MM.1S (cell line): ENCODE data around the gene GPR22.
A peak's percentile ranks its signal among the peaks of the same experiment; 100 is the strongest.

Source experiments
- DNase-seq: peaks from one replicate; pipeline ENCODE4 v3.0.0-alpha.2; 2015
- H2AFZ ChIP-seq: fragments of 300-600 bp; sonication (generic); 2 replicates; pipeline ENCODE4 v1.6.0; 2016; ENCODE audit warnings: antibody characterized with exemption, low read length
- H3F3A ChIP-seq: fragments of 300-600 bp; sonication (generic); 2 replicates; pipeline ENCODE4 v1.6.1; 2016; ENCODE audit warnings: mild to moderate bottlenecking, antibody characterized with exemption, low read length, moderate library complexity, mixed read lengths; ENCODE audit not compliant: insufficient read depth
- H3K27ac ChIP-seq: fragments of 300-600 bp; sonication (generic); 2 replicates; pipeline ENCODE4 v1.5.1; 2016; ENCODE audit warnings: mild to moderate bottlenecking, low read length
- H3K27me3 ChIP-seq: fragments of 300-600 bp; sonication (generic); replicated peaks from 2 replicates; pipeline ENCODE4 v1.6.0; 2016; ENCODE audit warnings: low read length; ENCODE audit not compliant: insufficient read depth
- H3K36me3 ChIP-seq: fragments of 300-600 bp; sonication (generic); replicated peaks from 2 replicates; pipeline ENCODE4 v1.6.1; 2016; ENCODE audit warnings: mild to moderate bottlenecking, low read length, mixed read lengths; ENCODE audit not compliant: insufficient read depth
- H3K4me1 ChIP-seq: fragments of 300-600 bp; sonication (generic); 2 replicates; pipeline ENCODE4 v1.6.1; 2016; ENCODE audit warnings: low read length, mixed read lengths
- H3K4me2 ChIP-seq: fragments of 300-600 bp; sonication (generic); 2 replicates; pipeline ENCODE4 v1.6.0; 2016; ENCODE audit warnings: low read depth, low read length
- H3K4me3 ChIP-seq: fragments of 300-600 bp; sonication (generic); 2 replicates; pipeline ENCODE4 v1.5.1; 2016; ENCODE audit warnings: low read length, mixed read lengths
- H3K79me2 ChIP-seq: fragments of 300-600 bp; sonication (generic); 2 replicates; pipeline ENCODE4 v1.6.1; 2016; ENCODE audit warnings: mixed run types, low read length, mixed read lengths
- H3K9ac ChIP-seq: fragments of 300-600 bp; sonication (generic); 2 replicates; pipeline ENCODE4 v1.6.1; 2016; ENCODE audit warnings: low read length, mixed read lengths
- H3K9me2 ChIP-seq: fragments of 300-600 bp; sonication (generic); replicated peaks from 2 replicates; pipeline ENCODE4 v1.6.1; 2016; ENCODE audit warnings: mild to moderate bottlenecking, low read length, mixed read lengths; ENCODE audit not compliant: insufficient read depth
- H3K9me3 ChIP-seq: fragments of 300-600 bp; sonication (generic); replicated peaks from 2 replicates; pipeline ENCODE4 v1.6.1; 2016; ENCODE audit warnings: mild to moderate bottlenecking, low read length, mixed read lengths; ENCODE audit not compliant: insufficient read depth
- H4K20me1 ChIP-seq: fragments of 300-600 bp; sonication (generic); 2 replicates; pipeline ENCODE4 v1.6.1; 2016; ENCODE audit warnings: mild to moderate bottlenecking, low read length, moderate library complexity, mixed read lengths; ENCODE audit not compliant: insufficient read depth
- EZH2 ChIP-seq: fragments of 300-600 bp; sonication (generic); optimal IDR thresholded peaks from 2 replicates; pipeline ENCODE3; 2017; ENCODE audit warnings: low read depth, mild to moderate bottlenecking, antibody characterized with exemption, low read length, mixed read lengths
- EZH2phosphoT487 ChIP-seq: fragments of 300-600 bp; sonication (generic); IDR thresholded peaks from 2 replicates; pipeline ENCODE4 v1.6.1; 2018; ENCODE audit warnings: antibody characterized with exemption, low read length
- TF ChIP-seq, protein P1 (sequence below): fragments of 300-600 bp; sonication (generic); IDR thresholded peaks from 2 replicates; pipeline ENCODE4 v1.5.1; 2016; ENCODE audit warnings: antibody characterized with exemption, low read length, mixed read lengths

GPR22 gene

DNA sequence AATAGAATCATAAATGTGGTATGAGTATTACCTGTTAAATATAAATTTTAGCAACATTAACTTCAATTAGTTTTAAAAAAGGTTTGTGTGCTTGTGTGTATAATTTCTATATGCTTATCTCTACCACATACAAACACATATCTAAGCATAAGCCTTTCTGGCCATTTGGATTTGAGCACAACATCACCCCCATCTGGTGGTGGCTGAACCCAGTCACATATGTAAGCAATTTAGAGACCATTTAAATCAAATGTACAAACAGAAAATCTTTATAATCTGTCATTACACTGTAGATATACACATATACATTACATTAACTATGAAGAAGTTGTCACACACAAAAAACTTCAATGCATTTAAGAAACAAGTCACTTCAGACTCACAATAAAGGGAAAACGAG is 31.7 kb downstream of the GPR22 start:
- H3K4me1 ChIP-seq: 0 out of 2 replicates have a peak, but pooled peaks cover 5% of the 10 kb centered on the region
- no peaks in the 10 kb centered on the region for H4K20me1 ChIP-seq
- no peak overlapping the region for H2AFZ ChIP-seq
- H3K27ac ChIP-seq: no peak overlapping the region
- H3F3A ChIP-seq: no peaks in the 10 kb centered on the region
- TF ChIP-seq, protein P1, sequence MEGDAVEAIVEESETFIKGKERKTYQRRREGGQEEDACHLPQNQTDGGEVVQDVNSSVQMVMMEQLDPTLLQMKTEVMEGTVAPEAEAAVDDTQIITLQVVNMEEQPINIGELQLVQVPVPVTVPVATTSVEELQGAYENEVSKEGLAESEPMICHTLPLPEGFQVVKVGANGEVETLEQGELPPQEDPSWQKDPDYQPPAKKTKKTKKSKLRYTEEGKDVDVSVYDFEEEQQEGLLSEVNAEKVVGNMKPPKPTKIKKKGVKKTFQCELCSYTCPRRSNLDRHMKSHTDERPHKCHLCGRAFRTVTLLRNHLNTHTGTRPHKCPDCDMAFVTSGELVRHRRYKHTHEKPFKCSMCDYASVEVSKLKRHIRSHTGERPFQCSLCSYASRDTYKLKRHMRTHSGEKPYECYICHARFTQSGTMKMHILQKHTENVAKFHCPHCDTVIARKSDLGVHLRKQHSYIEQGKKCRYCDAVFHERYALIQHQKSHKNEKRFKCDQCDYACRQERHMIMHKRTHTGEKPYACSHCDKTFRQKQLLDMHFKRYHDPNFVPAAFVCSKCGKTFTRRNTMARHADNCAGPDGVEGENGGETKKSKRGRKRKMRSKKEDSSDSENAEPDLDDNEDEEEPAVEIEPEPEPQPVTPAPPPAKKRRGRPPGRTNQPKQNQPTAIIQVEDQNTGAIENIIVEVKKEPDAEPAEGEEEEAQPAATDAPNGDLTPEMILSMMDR: peak; percentile 63
- TF ChIP-seq EZH2phosphoT487: no peak
- DNase-seq: peak; percentile 55
- H3K9me3 ChIP-seq: no peaks in the 10 kb centered on the region
- no peak overlapping the region for H3K4me3 ChIP-seq
- no peak overlapping the region for H3K4me2 ChIP-seq
- H3K79me2 ChIP-seq: no peaks in the 10 kb centered on the region
- H3K9ac ChIP-seq: no peak overlapping the region
- H3K27me3 ChIP-seq: no peaks in the 10 kb centered on the region
- H3K9me2 ChIP-seq: no peaks in the 10 kb centered on the region
- H3K36me3 ChIP-seq: no peaks in the 10 kb centered on the region

DNA sequence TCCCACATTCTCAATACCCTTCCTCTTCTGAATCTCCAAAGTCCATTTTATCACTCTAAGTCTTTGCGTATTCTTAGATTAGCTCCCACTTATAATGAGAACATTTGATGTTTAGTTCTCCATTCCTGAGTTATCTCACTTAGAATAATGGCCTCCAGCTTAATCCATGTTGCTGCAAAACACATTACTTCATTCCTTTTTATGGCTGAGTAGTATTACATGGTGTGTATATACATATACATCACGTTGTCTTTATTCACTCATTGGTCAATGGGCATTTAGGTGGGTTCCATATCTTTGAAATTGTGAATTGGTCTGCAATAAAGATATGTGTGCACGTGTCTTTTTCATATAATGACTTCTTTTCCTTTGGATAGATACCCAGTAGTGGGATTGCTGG is 32.3 kb downstream of the GPR22 start:
- TF ChIP-seq EZH2 (no peak), EZH2phosphoT487 (no peak)
- TF ChIP-seq, protein P1: no peak
- Histone ChIP-seq H3K4me3 (no peak overlapping the region), H3F3A (no peaks in the 10 kb centered on the region), H3K9me3 (no peaks in the 10 kb centered on the region), H3K27me3 (no peaks in the 10 kb centered on the region), H3K4me2 (no peak overlapping the region), H3K27ac (no peak overlapping the region), H4K20me1 (no peaks in the 10 kb centered on the region), H3K4me1 (0 out of 2 replicates have a peak, but pooled peaks cover 7% of the 10 kb centered on the region), H2AFZ (no peak overlapping the region), H3K9me2 (no peaks in the 10 kb centered on the region), H3K9ac (no peak overlapping the region), H3K36me3 (no peaks in the 10 kb centered on the region), H3K79me2 (no peaks in the 10 kb centered on the region)
- no peak for DNase-seq

DNA sequence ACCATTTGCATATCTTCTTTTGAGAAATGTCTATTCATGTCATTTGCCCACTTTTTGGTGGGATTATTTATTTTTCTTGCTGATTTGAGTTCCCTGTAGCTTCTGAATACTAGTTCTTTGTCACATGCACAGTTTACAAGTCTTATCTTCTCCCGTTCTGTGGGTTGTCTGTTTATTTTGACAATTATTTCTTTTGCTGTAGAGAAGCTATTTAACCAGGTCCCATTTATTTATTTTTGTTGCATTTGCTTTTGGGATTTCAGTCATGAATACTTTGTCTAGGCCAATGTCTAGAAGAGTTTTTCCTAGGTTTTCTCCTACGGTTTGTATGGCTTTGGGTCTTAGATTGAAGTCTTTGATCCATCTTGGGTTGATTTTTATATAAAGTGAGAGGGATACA is 32.9 kb downstream of the GPR22 start:
- TF ChIP-seq EZH2phosphoT487 (no peak), EZH2 (no peak)
- TF ChIP-seq, protein P1: no peak
- H3K9me3 ChIP-seq: no peaks in the 10 kb centered on the region
- no peaks in the 10 kb centered on the region for H3F3A ChIP-seq
- no peaks in the 10 kb centered on the region for H3K36me3 ChIP-seq
- H3K9ac ChIP-seq: no peak overlapping the region
- no peak for DNase-seq
- H3K4me1 ChIP-seq: 0 out of 2 replicates have a peak, but pooled peaks cover 7% of the 10 kb centered on the region
- no peak overlapping the region for H3K27ac ChIP-seq
- no peak overlapping the region for H3K4me2 ChIP-seq
- no peaks in the 10 kb centered on the region for H3K79me2 ChIP-seq
- H3K9me2 ChIP-seq: no peaks in the 10 kb centered on the region
- H4K20me1 ChIP-seq: no peaks in the 10 kb centered on the region
- H2AFZ ChIP-seq: no peak overlapping the region
- no peak overlapping the region for H3K4me3 ChIP-seq
- H3K27me3 ChIP-seq: no peaks in the 10 kb centered on the region
